Motor neuron (in vitro differentiated cells): ENCODE measurements around the gene SLC38A4. TPM values are rescaled to one million over a fixed set of nuclear protein-coding genes. Genes with fewer than 3 reads are reported as not detected.
"Not testable (repeated sequence)": the region's sequence is repeated elsewhere in the genome, so short reads cannot be mapped to it uniquely, and the experiment has no call there.

Experiments used
- ATAC-seq, 8 experiments: fragments of 200-7000 bp; cut with Tn5 transposase; replicated peaks in 6 of 8; 2 replicates each; pipeline ENCODE4 v1.8.0; 2021; ENCODE audit warnings: mild to moderate bottlenecking in 8 of 8, moderate library complexity in 8 of 8
- H3K27ac ChIP-seq, 2 donors: fragments of 250-450 bp; sonication (Bioruptor Pico); 2 replicates each; pipeline ENCODE4 v1.9.0; 2021; ENCODE audit warnings: antibody characterized with exemption in 2 of 2, mild to moderate bottlenecking in 2 of 2, moderate library complexity in 1 of 2
- H3K4me1 ChIP-seq, 2 donors: fragments of 250-450 bp; sonication (Bioruptor Pico); replicated peaks in 1 of 2; 2 replicates each; pipeline ENCODE4 v1.6.1; 2021; ENCODE audit warnings: antibody characterized with exemption in 2 of 2, mild to moderate bottlenecking in 2 of 2, moderate library complexity in 1 of 2
- H3K4me3 ChIP-seq, 5 donors: fragments of 250-450 bp; sonication (Bioruptor Pico); 2 replicates each; pipeline ENCODE4 v1.9.0; 2021; ENCODE audit warnings: antibody characterized with exemption in 5 of 5, mild to moderate bottlenecking in 5 of 5, moderate library complexity in 4 of 5
- WGBS, 10 experiments: fragments of 450-650 bp; shearing (Covaris generic); methylation state at CpG; one replicate each; pipeline ENCODE4 v1.0.0; 2022; 5-methylcytosine and 5-hydroxymethylcytosine counted together
- in situ Hi-C, 9 experiments: fragments of 400-800 bp; cut with MboI; loops; one replicate each; pipeline ENCODE4 v1.15.0; 2021; ENCODE audit warnings: low sequenced_read_pairs in 9 of 9, low pct_unique_long_range_greater_than_20kb in 2 of 9; ENCODE audit not compliant: unreplicated experiment in 9 of 9
- total RNA-seq, 8 experiments: library from RNA; unstranded; fragments of 300-600 nt; gene quantifications; 2 replicates each; pipeline versions ENCODE4 v1.2.3 to v1.2.4, GENCODE V29; 2022

SLC38A4 gene
- 10 to 100 TPM in 3 of 8 experiments, under 1 TPM in 5; 0.08 to 82.9 (median 0.28) TPM for total RNA-seq

- 0 to 70% (median 34%) methylated on average over 1 to 18 of the region's 29 CpGs for WGBS, 10 experiments
- peaks cover 0 to 7% of the 10 kb centered on the region in 2 donors for H3K4me1 ChIP-seq
- in situ Hi-C loops = no loop called here
- peak within 1 kb of the TSS in 3 of 5 donors; percentile 5 to 18 (median 15) for H3K4me3 ChIP-seq
- H3K27ac ChIP-seq = no peak within 1 kb of the TSS
- peak in 7 of 8 experiments; percentile 73 to 99 (median 95) for ATAC-seq
Observed at GRCh38 chr12:46825591-46826414, at the start of gene SLC38A4. Gene SLC38A4, minus strand, starts transcription at chr12:46825997. Its CDS starts 32,926 bp downstream, at chr12:46793071.

- no peak for ATAC-seq
- WGBS, 10 experiments = 40 to 92% (median 61%) methylated on average over 1 of the region's 1 CpG; no CpG with 5 or more reads in 2 of the 10 experiments
- no peak overlapping the region for H3K4me3 ChIP-seq
- no peaks in the 10 kb centered on the region for H3K4me1 ChIP-seq
- H3K27ac ChIP-seq = no peak overlapping the region
- in situ Hi-C loops = no loop called here
Observed at GRCh38 chr12:46875095-46875494, 49.3 kb upstream of the SLC38A4 start.

- WGBS, 10 experiments = 17 to 66% (median 37%) methylated on average over 2 to 3 of the region's 3 CpGs; no CpG with 5 or more reads in 3 of the 10 experiments
- H3K27ac ChIP-seq = no peak overlapping the region
- in situ Hi-C loops = no loop called here
- H3K4me3 ChIP-seq = no peak overlapping the region
- no peaks in the 10 kb centered on the region for H3K4me1 ChIP-seq
- ATAC-seq = peak in 2 of 8 experiments; percentile 32 to 48
Observed at GRCh38 chr12:46874642-46875041, 48.8 kb upstream of the SLC38A4 start.

GRCh38 chr12:46872135-46872534 is 46.3 kb upstream of the SLC38A4 start:
- H3K27ac ChIP-seq = no peak overlapping the region
- ATAC-seq = no peak
- H3K4me3 ChIP-seq = no peak overlapping the region
- 79 to 100% (median 94%) methylated on average over 1 to 4 of the region's 4 CpGs for WGBS, 10 experiments
- no peaks in the 10 kb centered on the region for H3K4me1 ChIP-seq
- in situ Hi-C loops = no loop called here

GRCh38 chr12:46865311-46865710 is 39.5 kb upstream of the SLC38A4 start:
- ATAC-seq = no peak
- no peaks in the 10 kb centered on the region for H3K4me1 ChIP-seq
- H3K4me3 ChIP-seq = no peak overlapping the region
- in situ Hi-C loops = no loop called here
- no peak overlapping the region for H3K27ac ChIP-seq

GRCh38 chr12:46858368-46858767 is 32.6 kb upstream of the SLC38A4 start:
- Histone ChIP-seq H3K4me3 (no peak overlapping the region), H3K4me1 (no peaks in the 10 kb centered on the region), H3K27ac (no peak overlapping the region)
- ATAC-seq = no peak
- 39 to 97% (median 86%) methylated on average over 2 to 4 of the region's 4 CpGs for WGBS, 10 experiments
- in situ Hi-C loops = no loop called here

- in situ Hi-C loops = no loop called here
- no peak for ATAC-seq
- Histone ChIP-seq H3K27ac (no peak overlapping the region), H3K4me1 (no peaks in the 10 kb centered on the region), H3K4me3 (no peak overlapping the region)
Observed at GRCh38 chr12:46857486-46857885, 31.7 kb upstream of the SLC38A4 start.

GRCh38 chr12:46855760-46856159 is 30.0 kb upstream of the SLC38A4 start:
- WGBS, 10 experiments = 17 to 52% (median 40%) methylated on average over 1 to 2 of the region's 2 CpGs
- H3K4me3 ChIP-seq = no peak overlapping the region
- no peaks in the 10 kb centered on the region for H3K4me1 ChIP-seq
- no peak for ATAC-seq
- no peak overlapping the region for H3K27ac ChIP-seq
- in situ Hi-C loops = no loop called here

GRCh38 chr12:46854188-46854587 is 28.4 kb upstream of the SLC38A4 start:
- H3K27ac ChIP-seq, ATAC-seq, H3K4me1 ChIP-seq, H3K4me3 ChIP-seq, in situ Hi-C loops: not testable (repeated sequence)

- H3K4me1 ChIP-seq, in situ Hi-C loops, H3K4me3 ChIP-seq, ATAC-seq, H3K27ac ChIP-seq: not testable (repeated sequence)
- 50 to 88% (median 78%) methylated on average over 1 to 6 of the region's 8 CpGs; no CpG with 5 or more reads in 4 of the 10 experiments for WGBS, 10 experiments
Observed at GRCh38 chr12:46848792-46849191, 23.0 kb upstream of the SLC38A4 start.

- no peak for ATAC-seq
- H3K4me1 ChIP-seq = no peaks in the 10 kb centered on the region
- 60 to 100% (median 91%) methylated on average over 1 of the region's 1 CpG; no CpG with 5 or more reads in 2 of the 10 experiments for WGBS, 10 experiments
- in situ Hi-C loops = no loop called here
- H3K27ac ChIP-seq = no peak overlapping the region
- H3K4me3 ChIP-seq = no peak overlapping the region
Observed at GRCh38 chr12:46847001-46847400, 21.2 kb upstream of the SLC38A4 start.

- Histone ChIP-seq H3K4me3 (no peak overlapping the region), H3K4me1 (no peaks in the 10 kb centered on the region), H3K27ac (no peak overlapping the region)
- 14 to 80% (median 65%) methylated on average over 1 to 3 of the region's 3 CpGs; no CpG with 5 or more reads in 2 of the 10 experiments for WGBS, 10 experiments
- no peak for ATAC-seq
- in situ Hi-C loops = no loop called here
Observed at GRCh38 chr12:46843811-46844210, 18.0 kb upstream of the SLC38A4 start.

GRCh38 chr12:46841891-46842290 is 16.1 kb upstream of the SLC38A4 start:
- Histone ChIP-seq H3K4me3 (no peak overlapping the region), H3K27ac (no peak overlapping the region), H3K4me1 (no peaks in the 10 kb centered on the region)
- no peak for ATAC-seq
- 71 to 100% (median 93%) methylated on average over 1 to 2 of the region's 2 CpGs; no CpG with 5 or more reads in 3 of the 10 experiments for WGBS, 10 experiments
- in situ Hi-C loops = no loop called here

- in situ Hi-C loops = no loop called here
- ATAC-seq = no peak
- WGBS, 10 experiments = 29 to 100% (median 66%) methylated on average over 1 to 2 of the region's 2 CpGs; no CpG with 5 or more reads in 2 of the 10 experiments
Observed at GRCh38 chr12:46839964-46840363, 14.2 kb upstream of the SLC38A4 start.

More at GRCh38 chr12:46839964-46840363, 14.2 kb upstream of the SLC38A4 start:
- Histone ChIP-seq H3K27ac (no peak overlapping the region), H3K4me1 (no peaks in the 10 kb centered on the region), H3K4me3 (no peak overlapping the region)
